Endothelial cell of umbilical vein (primary cell): ENCODE data around the gene BHLHE23. TPM values are rescaled to one million over a fixed set of nuclear protein-coding genes. Genes with fewer than 3 reads are reported as not detected.

ENCODE experiments used
- BruUV-seq: library from RNA; stranded (reverse); fragments of 400-500 nt; replicated peaks from 2 replicates; lab custom pipeline; 2021; lab: Mats Ljungman, UMichigan
- CTCF ChIA-PET: fragments of 300-600, 350-600 bp; sonication (Branson Sonifier 250); formaldehyde crosslinking; loops from one replicate; lab custom pipeline; 2021; ENCODE audit warnings: antibody characterized with exemption, inconsistent platforms; lab: Charles Lee
- POLR2A ChIA-PET: fragments of 300-600, 350-600 bp; sonication (Branson Sonifier 250); formaldehyde crosslinking; loops from one replicate; lab custom pipeline; 2021; ENCODE audit warnings: antibody characterized with exemption, inconsistent platforms; lab: Charles Lee
- DNase-seq: peaks from one replicate; pipeline ENCODE4 v3.0.0-alpha.2; 2011; ENCODE audit warnings: low read depth, low spot score
- FAIRE-seq: peaks from 2 replicates; lab custom pipeline; 2011; peaks lifted over from hg19 to GRCh38; lab: Jason Lieb, UNC
- H2AFZ ChIP-seq: 2 replicates; pipeline ENCODE4 v1.6.0; 2012; ENCODE audit warnings: low read depth, low read length, control low read depth, inconsistent platforms
- H3K27ac ChIP-seq: 2 replicates; pipeline ENCODE4 v1.5.1; 2011; ENCODE audit warnings: low read depth, mild to moderate bottlenecking, control low read depth, low read length, moderate library complexity; ENCODE audit not compliant: insufficient read depth
- H3K27me3 ChIP-seq, 2 experiments: 2 replicates each; pipeline versions ENCODE4 v1.6.0 to v1.6.1; 2011; ENCODE audit warnings: low read length in 2 of 2, mixed read lengths in 1 of 2; ENCODE audit not compliant: control insufficient read depth in 2 of 2, insufficient read depth in 2 of 2
- H3K36me3 ChIP-seq, 2 experiments: 2 replicates in 1 of 2; 3 replicates in 1 of 2; pipeline ENCODE4 v1.5.1; 2011; ENCODE audit warnings: low read length in 2 of 2, mild to moderate bottlenecking in 1 of 2, moderate library complexity in 1 of 2; ENCODE audit not compliant: control insufficient read depth in 2 of 2, insufficient read depth in 2 of 2; ENCODE audit errors: extremely low read depth in 1 of 2
- H3K4me1 ChIP-seq: 3 replicates; pipeline ENCODE4 v1.5.1; 2011; ENCODE audit warnings: mild to moderate bottlenecking, low read length; ENCODE audit not compliant: control insufficient read depth, insufficient read depth; ENCODE audit errors: extremely low read depth
- H3K4me2 ChIP-seq: 2 replicates; pipeline ENCODE4 v1.6.1; 2011; ENCODE audit warnings: low read length, control low read depth, mixed read lengths; ENCODE audit not compliant: insufficient read depth
- H3K4me3 ChIP-seq, 3 experiments: fragments of 200-600 bp in 1 of 3; sonication (generic), shearing (Covaris generic) in 1 of 3; replicated peaks in 1 of 3; 2 replicates each; pipeline ENCODE4 v1.5.1; 2011 to 2016; ENCODE audit warnings: control low read depth in 3 of 3, low read length in 3 of 3, mild to moderate bottlenecking in 2 of 3, inconsistent platforms in 1 of 3, low read depth in 1 of 3, moderate library complexity in 1 of 3; ENCODE audit not compliant: insufficient read depth in 1 of 3
- H3K79me2 ChIP-seq: 2 replicates; pipeline ENCODE4 v1.6.0; 2012; ENCODE audit warnings: low read length, inconsistent platforms; ENCODE audit not compliant: control insufficient read depth, insufficient read depth
- H3K9ac ChIP-seq: replicated peaks from 2 replicates; pipeline ENCODE3; 2011; ENCODE audit warnings: low read length, control low read depth; ENCODE audit not compliant: insufficient read depth; ENCODE audit errors: extremely low read depth
- H3K9me1 ChIP-seq: replicated peaks from 3 replicates; pipeline ENCODE4 v1.6.0; 2011; ENCODE audit warnings: mild to moderate bottlenecking, low read length; ENCODE audit not compliant: control insufficient read depth, insufficient read depth; ENCODE audit errors: extremely low read depth
- H3K9me3 ChIP-seq: replicated peaks from 2 replicates; pipeline ENCODE4 v1.5.1; 2012; ENCODE audit warnings: low read length, inconsistent platforms; ENCODE audit not compliant: control insufficient read depth, insufficient read depth
- H4K20me1 ChIP-seq: replicated peaks from 2 replicates; pipeline ENCODE3; 2011; ENCODE audit warnings: mild to moderate bottlenecking, low read length; ENCODE audit not compliant: control insufficient read depth, insufficient read depth; ENCODE audit errors: extremely low read depth
- EZH2 ChIP-seq: IDR thresholded peaks from 2 replicates; pipeline ENCODE4 v1.6.1; 2012; ENCODE audit warnings: borderline replicate concordance, low read depth, mild to moderate bottlenecking, moderate library complexity, low read length, inconsistent platforms; ENCODE audit not compliant: severe bottlenecking
- FOS ChIP-seq: IDR thresholded peaks from 2 replicates; pipeline ENCODE4 v1.6.1; 2011; ENCODE audit warnings: mild to moderate bottlenecking, low read length, moderate library complexity, borderline replicate concordance; ENCODE audit not compliant: insufficient read depth
- GATA2 ChIP-seq: IDR thresholded peaks from 2 replicates; pipeline ENCODE4 v1.7.0; 2011; ENCODE audit warnings: low read depth, mild to moderate bottlenecking, moderate library complexity, mixed read lengths, low read length; ENCODE audit not compliant: insufficient read length, insufficient read depth
- JUN ChIP-seq: IDR thresholded peaks from 2 replicates; pipeline ENCODE4 v1.6.1; 2011; ENCODE audit warnings: borderline replicate concordance, low read depth; ENCODE audit not compliant: insufficient read length, insufficient read depth
- MAX ChIP-seq: IDR thresholded peaks from 2 replicates; pipeline ENCODE4 v1.6.1; 2011; ENCODE audit not compliant: insufficient read depth, insufficient read length
- MYC ChIP-seq: IDR thresholded peaks from one replicate; pipeline ENCODE4 v1.6.1; 2011; ENCODE audit warnings: mild to moderate bottlenecking, low read depth, low read length
- POLR2A ChIP-seq: IDR thresholded peaks from 2 replicates; pipeline ENCODE4 v1.6.1; 2012; ENCODE audit warnings: low read depth, mild to moderate bottlenecking, control low read depth, low read length
- POLR2AphosphoS5 ChIP-seq: IDR thresholded peaks from 2 replicates; pipeline ENCODE4 v1.6.1; 2012; ENCODE audit warnings: low read depth, mild to moderate bottlenecking, control low read depth, low read length, moderate library complexity; ENCODE audit not compliant: insufficient read depth
- dilution Hi-C: fragments of 300-500 bp; cut with MboI; formaldehyde crosslinking; loops from one replicate; pipeline ENCODE4 v1.15.0; 2019; ENCODE audit warnings: low sequenced_read_pairs; ENCODE audit not compliant: extremely low pct_ligation_motif_present
- intact Hi-C: fragments of 100-400 bp; cut with micrococcal nuclease; formaldehyde crosslinking; loops from one replicate; pipeline ENCODE4 v1.10.0; 2022
- polyA plus RNA-seq, 4 experiments: library from polyadenylated mRNA; depleted of rRNA in 3 of 4; stranded (reverse) in 3 of 4; unstranded in 1 of 4; fragments of >200 nt; gene quantifications; 2 replicates each; pipeline versions ENCODE4 v1.2.1 to v1.2.3, GENCODE V29; 2011 to 2012; ENCODE audit warnings: missing spikeins in 1 of 4
- total RNA-seq: library from RNA; stranded (reverse); gene quantifications from 2 replicates; pipeline ENCODE4 v1.2.3, GENCODE V29; 2021
- TF ChIP-seq, protein P1 (sequence below), 2 donors: IDR thresholded peaks; 1 replicate in 1 of 2; 2 replicates in 1 of 2; pipeline ENCODE4 v1.5.1; 2011; ENCODE audit warnings: low read length in 2 of 2, mild to moderate bottlenecking in 2 of 2, moderate library complexity in 2 of 2, control low read depth in 1 of 2, inconsistent platforms in 1 of 2, low read depth in 1 of 2; ENCODE audit not compliant: insufficient read depth in 1 of 2; ENCODE audit errors: extremely low read depth in 1 of 2

Gene BHLHE23
- total and polyA plus RNA-seq, 2 donors (not counting 3 experiments of a cell fraction or from before 2014, with no cell fraction given), result not detected

DNA sequence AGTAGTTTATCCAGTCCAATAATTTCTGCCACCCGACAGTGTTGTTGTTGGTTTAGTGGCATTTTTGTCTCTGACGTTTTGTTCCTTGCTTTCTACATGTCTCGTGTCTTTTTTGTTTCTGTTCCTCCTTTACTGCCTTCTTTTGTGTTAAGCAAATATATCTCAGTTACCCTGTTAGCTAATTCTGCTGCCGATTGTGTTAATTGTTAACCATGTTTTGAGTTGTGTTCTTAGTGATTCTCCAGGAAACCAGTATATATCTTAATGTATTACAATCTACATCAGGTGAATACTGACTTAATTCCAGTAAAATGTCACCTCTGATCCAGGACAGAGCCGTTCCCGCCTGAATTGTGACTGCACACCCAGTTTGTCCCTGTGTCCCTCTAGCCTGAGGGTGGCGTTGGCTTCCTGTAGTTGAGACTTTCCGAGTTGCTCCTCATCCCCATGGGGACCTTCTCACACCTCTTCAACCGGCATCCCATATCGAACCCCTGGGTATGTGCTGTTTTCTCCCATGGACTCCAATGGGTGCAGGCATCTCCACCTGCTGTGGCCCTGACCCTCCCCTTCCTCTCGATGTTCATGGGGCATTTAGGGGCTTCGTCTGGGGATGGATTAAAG lies 35.8 kb upstream of the BHLHE23 start:
- Histone ChIP-seq H3K9ac (no peak overlapping the region), H3K9me1 (no peaks in the 10 kb centered on the region), H2AFZ (no peak overlapping the region), H3K27me3 (peaks cover 5 to 8% of the 10 kb centered on the region in 2 experiments), H3K4me3 (no peak overlapping the region), H4K20me1 (no peaks in the 10 kb centered on the region), H3K79me2 (no peaks in the 10 kb centered on the region), H3K4me2 (no peak overlapping the region), H3K36me3 (no peaks in the 10 kb centered on the region), H3K27ac (no peak overlapping the region), H3K4me1 (no peaks in the 10 kb centered on the region), H3K9me3 (no peaks in the 10 kb centered on the region)
- FAIRE-seq (no peak), DNase-seq (no peak)
- CTCF ChIA-PET, result no interaction called here
- no TSS peak for BruUV-seq
- TF ChIP-seq, protein P1, sequence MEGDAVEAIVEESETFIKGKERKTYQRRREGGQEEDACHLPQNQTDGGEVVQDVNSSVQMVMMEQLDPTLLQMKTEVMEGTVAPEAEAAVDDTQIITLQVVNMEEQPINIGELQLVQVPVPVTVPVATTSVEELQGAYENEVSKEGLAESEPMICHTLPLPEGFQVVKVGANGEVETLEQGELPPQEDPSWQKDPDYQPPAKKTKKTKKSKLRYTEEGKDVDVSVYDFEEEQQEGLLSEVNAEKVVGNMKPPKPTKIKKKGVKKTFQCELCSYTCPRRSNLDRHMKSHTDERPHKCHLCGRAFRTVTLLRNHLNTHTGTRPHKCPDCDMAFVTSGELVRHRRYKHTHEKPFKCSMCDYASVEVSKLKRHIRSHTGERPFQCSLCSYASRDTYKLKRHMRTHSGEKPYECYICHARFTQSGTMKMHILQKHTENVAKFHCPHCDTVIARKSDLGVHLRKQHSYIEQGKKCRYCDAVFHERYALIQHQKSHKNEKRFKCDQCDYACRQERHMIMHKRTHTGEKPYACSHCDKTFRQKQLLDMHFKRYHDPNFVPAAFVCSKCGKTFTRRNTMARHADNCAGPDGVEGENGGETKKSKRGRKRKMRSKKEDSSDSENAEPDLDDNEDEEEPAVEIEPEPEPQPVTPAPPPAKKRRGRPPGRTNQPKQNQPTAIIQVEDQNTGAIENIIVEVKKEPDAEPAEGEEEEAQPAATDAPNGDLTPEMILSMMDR (IDR thresholded peaks at IDR 0.05; ENCODE audit: extremely low read depth in 1 of 2, insufficient read depth in 1 of 2, low read depth in 1 of 2, low read length in 2 of 2), result no peak
- intact Hi-C loops, result no loop called here
- dilution Hi-C loops, result no loop called here
- POLR2A ChIA-PET, result no interaction called here

DNA sequence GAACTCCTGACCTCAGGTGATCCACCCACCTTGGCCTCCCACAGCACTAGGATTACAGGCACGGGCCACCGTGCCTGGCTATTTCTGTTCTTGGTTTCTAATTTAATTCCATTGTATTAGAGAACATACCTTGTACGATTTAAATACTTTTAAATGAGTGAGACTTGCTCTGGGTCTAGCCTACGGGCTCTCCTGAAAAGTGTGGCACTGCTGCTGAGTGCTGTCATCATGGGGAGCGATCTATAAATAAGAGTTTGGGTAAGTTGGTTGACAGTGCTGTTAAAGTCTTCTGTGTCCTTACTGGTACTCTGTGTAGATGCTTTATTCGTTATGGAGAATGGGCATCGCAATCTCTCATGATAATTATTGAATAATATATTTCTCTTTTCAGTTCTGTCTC lies 35.0 kb upstream of the BHLHE23 start:
- Histone ChIP-seq H2AFZ (no peak overlapping the region), H3K9me3 (no peaks in the 10 kb centered on the region), H3K4me2 (no peak overlapping the region), H3K27ac (no peak overlapping the region), H3K9ac (no peak overlapping the region), H3K9me1 (no peaks in the 10 kb centered on the region), H3K79me2 (no peaks in the 10 kb centered on the region), H3K4me1 (no peaks in the 10 kb centered on the region), H3K27me3 (peaks cover 5 to 8% of the 10 kb centered on the region in 2 experiments), H3K36me3 (no peaks in the 10 kb centered on the region), H3K4me3 (no peak overlapping the region), H4K20me1 (no peaks in the 10 kb centered on the region)
- no TSS peak for BruUV-seq
- ChIA-PET POLR2A (no interaction called here), CTCF (no interaction called here)
- no peak for TF ChIP-seq FOS
- no peak for TF ChIP-seq EZH2
- no peak for TF ChIP-seq GATA2
- TF ChIP-seq MYC, result no peak
- no peak for TF ChIP-seq MAX
- no peak for TF ChIP-seq JUN
- TF ChIP-seq, protein P1 (IDR thresholded peaks at IDR 0.05; ENCODE audit: extremely low read depth in 1 of 2, insufficient read depth in 1 of 2, low read depth in 1 of 2, low read length in 2 of 2), result no peak
- TF ChIP-seq POLR2A, result no peak
- no peak for TF ChIP-seq POLR2AphosphoS5
- intact Hi-C loops (no loop called here), dilution Hi-C loops (no loop called here)
- FAIRE-seq (no peak), DNase-seq (no peak)
